NT2/D1 (cell line): Measurements from ENCODE around the gene HTR6.

ENCODE experiments used
- SUZ12 ChIP-seq: IDR thresholded peaks from 2 replicates; pipeline ENCODE4 v1.6.1; 2011; ENCODE audit not compliant: insufficient read length, insufficient read depth; ENCODE audit errors: extremely low read depth
- ZNF274 ChIP-seq: IDR thresholded peaks from 2 replicates; pipeline ENCODE4 v1.6.1; 2011; ENCODE audit warnings: mild to moderate bottlenecking, low read depth, low read length

- no peak for TF ChIP-seq SUZ12
- no peak for TF ChIP-seq ZNF274
Observed at GRCh38 chr1:19661721-19662228, 2.9 kb upstream of the HTR6 start.
